ENCODE data around the gene SLC7A1.

Gene SLC7A1

DNA sequence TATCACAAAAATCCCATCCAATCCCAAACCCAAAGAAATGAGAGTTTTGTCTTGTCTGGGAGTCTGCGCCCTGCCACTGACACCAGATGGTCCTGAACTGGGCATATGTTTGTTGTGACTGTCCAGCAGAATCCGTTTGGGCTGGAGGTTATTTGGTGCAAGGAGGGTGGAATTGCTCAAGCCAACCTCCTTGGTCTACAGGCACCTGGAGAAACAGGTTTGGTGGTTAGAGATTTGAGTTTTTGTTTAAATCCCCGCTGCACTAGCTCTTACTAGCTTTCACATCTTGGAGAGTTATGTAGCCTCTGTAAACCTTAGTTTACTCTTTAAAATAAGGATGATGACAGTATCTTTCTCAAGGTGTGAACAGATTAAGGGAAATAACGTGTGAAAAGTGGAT is 101.7 kb downstream of the SLC7A1 start:
- Histone ChIP-seq H3K9ac (ENCODE audit: low read length) (no peak overlapping the region), H3K4me2 (ENCODE audit: low read length) (no peak overlapping the region), H3K4me3 (ENCODE audit: low read depth, low read length) (no peak overlapping the region), H3K27me3 (ENCODE audit: insufficient read depth, low read length) (no peaks in the 10 kb centered on the region), H4K91ac (ENCODE audit: low read depth, low read length) (no peak overlapping the region), H2AFZ (ENCODE audit: insufficient read depth, low read length, poor library complexity) (no peak overlapping the region), H3K27ac (ENCODE audit: low read depth, low read length) (no peak overlapping the region), H2AK5ac (ENCODE audit: low read length) (no peak overlapping the region), H3K18ac (ENCODE audit: low read length) (no peak overlapping the region), H3K79me1 (ENCODE audit: low read length) (no peaks in the 10 kb centered on the region), H3K4me1 (ENCODE audit: control insufficient read depth in 1 of 2, insufficient read depth in 2 of 2, low read length in 2 of 2) (peaks cover 6 to 8% of the 10 kb centered on the region in 2 experiments), H4K8ac (ENCODE audit: low read depth, low read length) (no peak overlapping the region), H3K36me3 (ENCODE audit: control insufficient read depth in 1 of 2, insufficient read depth in 2 of 2, low read length in 2 of 2) (peaks cover 0 to 6% of the 10 kb centered on the region in 2 experiments), H2BK12ac (ENCODE audit: low read length) (no peak overlapping the region), H2BK120ac (ENCODE audit: insufficient read depth, low read length, poor library complexity) (no peak overlapping the region), H4K12ac (ENCODE audit: low read depth, low read length) (no peak overlapping the region), H3K4ac (ENCODE audit: low read depth, low read length) (no peak overlapping the region), H3K14ac (ENCODE audit: low read length) (no peak overlapping the region), H2BK5ac (ENCODE audit: low read depth, low read length, poor library complexity) (no peak overlapping the region), H3K9me3 (ENCODE audit: insufficient read depth, low read depth, low read length) (peaks cover 8% of the 10 kb centered on the region), H3K79me2 (ENCODE audit: control insufficient read depth, insufficient read depth, low read length, poor library complexity) (no peaks in the 10 kb centered on the region), H3K23ac (ENCODE audit: low read length) (no peak overlapping the region)
- DNase-seq: peak in 1 of 2 donors; percentile 60
- WGBS (ENCODE audit: extremely low coverage, insufficient coverage, insufficient read length): no CpG with 5 or more reads among the region's 4 CpGs

GRCh38 chr13:29491248-29491647 is 104.2 kb downstream of the SLC7A1 start:
- Histone ChIP-seq H3K4ac (ENCODE audit: low read depth, low read length) (no peak overlapping the region), H2BK120ac (ENCODE audit: insufficient read depth, low read length, poor library complexity) (no peak overlapping the region), H3K36me3 (ENCODE audit: control insufficient read depth in 1 of 2, insufficient read depth in 2 of 2, low read length in 2 of 2) (peaks cover 0 to 6% of the 10 kb centered on the region in 2 experiments), H3K79me1 (ENCODE audit: low read length) (no peaks in the 10 kb centered on the region), H4K12ac (ENCODE audit: low read depth, low read length) (no peak overlapping the region), H3K4me2 (ENCODE audit: low read length) (no peak overlapping the region), H4K8ac (ENCODE audit: low read depth, low read length) (no peak overlapping the region), H2BK5ac (ENCODE audit: low read depth, low read length, poor library complexity) (no peak overlapping the region), H2BK12ac (ENCODE audit: low read length) (no peak overlapping the region), H3K9me3 (ENCODE audit: insufficient read depth, low read depth, low read length) (peaks cover 8% of the 10 kb centered on the region), H3K27me3 (ENCODE audit: insufficient read depth, low read length) (no peaks in the 10 kb centered on the region), H3K4me3 (ENCODE audit: low read depth, low read length) (peak overlapping the region; percentile 38), H2AFZ (ENCODE audit: insufficient read depth, low read length, poor library complexity) (no peak overlapping the region), H3K9ac (ENCODE audit: low read length) (no peak overlapping the region), H4K91ac (ENCODE audit: low read depth, low read length) (no peak overlapping the region), H3K18ac (ENCODE audit: low read length) (no peak overlapping the region), H3K23ac (ENCODE audit: low read length) (peak overlapping the region; percentile 19), H2AK5ac (ENCODE audit: low read length) (no peak overlapping the region), H3K4me1 (ENCODE audit: control insufficient read depth in 1 of 2, insufficient read depth in 2 of 2, low read length in 2 of 2) (peaks cover 0 to 2% of the 10 kb centered on the region in 2 experiments), H3K14ac (ENCODE audit: low read length) (no peak overlapping the region), H3K79me2 (ENCODE audit: control insufficient read depth, insufficient read depth, low read length, poor library complexity) (no peaks in the 10 kb centered on the region), H3K27ac (ENCODE audit: low read depth, low read length) (no peak overlapping the region)
- DNase-seq: no peak
- 92% methylated on average over 2 of the region's 2 CpGs for WGBS (ENCODE audit: extremely low coverage, insufficient coverage, insufficient read length)

GRCh38 chr13:29490561-29490885 is 105.0 kb downstream of the SLC7A1 start:
- H3K9me3 ChIP-seq (ENCODE audit: insufficient read depth, low read depth, low read length): peaks cover 8% of the 10 kb centered on the region
- no peaks in the 10 kb centered on the region for H3K27me3 ChIP-seq (ENCODE audit: insufficient read depth, low read length)
- H4K91ac ChIP-seq (ENCODE audit: low read depth, low read length): no peak overlapping the region
- DNase-seq: no peak
- peaks cover 0 to 2% of the 10 kb centered on the region in 2 experiments for H3K4me1 ChIP-seq (ENCODE audit: control insufficient read depth in 1 of 2, insufficient read depth in 2 of 2, low read length in 2 of 2)
- no peak overlapping the region for H3K4me2 ChIP-seq (ENCODE audit: low read length)
- H2AFZ ChIP-seq (ENCODE audit: insufficient read depth, low read length, poor library complexity): no peak overlapping the region
- no peak overlapping the region for H2AK5ac ChIP-seq (ENCODE audit: low read length)
- WGBS (ENCODE audit: extremely low coverage, insufficient coverage, insufficient read length): no CpG with 5 or more reads among the region's 9 CpGs
- no peaks in the 10 kb centered on the region for H3K79me1 ChIP-seq (ENCODE audit: low read length)
- H4K8ac ChIP-seq (ENCODE audit: low read depth, low read length): no peak overlapping the region
- no peak overlapping the region for H4K12ac ChIP-seq (ENCODE audit: low read depth, low read length)
- no peak overlapping the region for H3K4ac ChIP-seq (ENCODE audit: low read depth, low read length)
- no peak overlapping the region for H2BK5ac ChIP-seq (ENCODE audit: low read depth, low read length, poor library complexity)
- no peak overlapping the region for H3K23ac ChIP-seq (ENCODE audit: low read length)
- no peak overlapping the region for H3K14ac ChIP-seq (ENCODE audit: low read length)
- no peak overlapping the region for H2BK12ac ChIP-seq (ENCODE audit: low read length)
- peaks cover 0 to 6% of the 10 kb centered on the region in 2 experiments for H3K36me3 ChIP-seq (ENCODE audit: control insufficient read depth in 1 of 2, insufficient read depth in 2 of 2, low read length in 2 of 2)
- no peaks in the 10 kb centered on the region for H3K79me2 ChIP-seq (ENCODE audit: control insufficient read depth, insufficient read depth, low read length, poor library complexity)
- no peak overlapping the region for H3K27ac ChIP-seq (ENCODE audit: low read depth, low read length)
- no peak overlapping the region for H3K9ac ChIP-seq (ENCODE audit: low read length)
- no peak overlapping the region for H3K4me3 ChIP-seq (ENCODE audit: low read depth, low read length)
- no peak overlapping the region for H3K18ac ChIP-seq (ENCODE audit: low read length)
- H2BK120ac ChIP-seq (ENCODE audit: insufficient read depth, low read length, poor library complexity): no peak overlapping the region

GRCh38 chr13:29489650-29490560 is 105.6 kb downstream of the SLC7A1 start:
- no peak overlapping the region for H3K14ac ChIP-seq (ENCODE audit: low read length)
- no peak overlapping the region for H3K4me3 ChIP-seq (ENCODE audit: low read depth, low read length)
- no peak overlapping the region for H3K4me2 ChIP-seq (ENCODE audit: low read length)
- H4K12ac ChIP-seq (ENCODE audit: low read depth, low read length): no peak overlapping the region
- H2BK5ac ChIP-seq (ENCODE audit: low read depth, low read length, poor library complexity): no peak overlapping the region
- H4K8ac ChIP-seq (ENCODE audit: low read depth, low read length): no peak overlapping the region
- no peak overlapping the region for H3K18ac ChIP-seq (ENCODE audit: low read length)
- H3K23ac ChIP-seq (ENCODE audit: low read length): no peak overlapping the region
- H2AK5ac ChIP-seq (ENCODE audit: low read length): no peak overlapping the region
- no peak overlapping the region for H3K27ac ChIP-seq (ENCODE audit: low read depth, low read length)
- H3K4ac ChIP-seq (ENCODE audit: low read depth, low read length): no peak overlapping the region
- peaks cover 8% of the 10 kb centered on the region for H3K9me3 ChIP-seq (ENCODE audit: insufficient read depth, low read depth, low read length)
- peaks cover 0 to 6% of the 10 kb centered on the region in 2 experiments for H3K36me3 ChIP-seq (ENCODE audit: control insufficient read depth in 1 of 2, insufficient read depth in 2 of 2, low read length in 2 of 2)
- DNase-seq: no peak
- no peak overlapping the region for H2BK120ac ChIP-seq (ENCODE audit: insufficient read depth, low read length, poor library complexity)
- H3K79me1 ChIP-seq (ENCODE audit: low read length): no peaks in the 10 kb centered on the region
- H3K27me3 ChIP-seq (ENCODE audit: insufficient read depth, low read length): no peaks in the 10 kb centered on the region
- no peak overlapping the region for H4K91ac ChIP-seq (ENCODE audit: low read depth, low read length)
- no peak overlapping the region for H2BK12ac ChIP-seq (ENCODE audit: low read length)
- no peak overlapping the region for H3K9ac ChIP-seq (ENCODE audit: low read length)
- no CpG with 5 or more reads among the region's 14 CpGs for WGBS (ENCODE audit: extremely low coverage, insufficient coverage, insufficient read length)
- peaks cover 0 to 2% of the 10 kb centered on the region in 2 experiments for H3K4me1 ChIP-seq (ENCODE audit: control insufficient read depth in 1 of 2, insufficient read depth in 2 of 2, low read length in 2 of 2)
- H2AFZ ChIP-seq (ENCODE audit: insufficient read depth, low read length, poor library complexity): no peak overlapping the region
- H3K79me2 ChIP-seq (ENCODE audit: control insufficient read depth, insufficient read depth, low read length, poor library complexity): no peaks in the 10 kb centered on the region

Measured in trophoblast cell (in vitro differentiated cells and primary cell).